ENCODE results near the gene PHF3. TPM values are rescaled to one million over a fixed set of nuclear protein-coding genes. Genes with fewer than 3 reads are reported as not detected.

PHF3 gene
- polyA plus RNA-seq, 1 experiment = 26.6 TPM

- no peak for TF ChIP-seq CTCF (IDR thresholded peaks at IDR 0.05; ENCODE audit: low read depth, low read length)
- DNase-seq (ENCODE audit: low read depth, low spot score) = no peak
- Histone ChIP-seq H3K27me3 (ENCODE audit: control insufficient read depth, insufficient read depth, low read length) (peaks cover 2% of the 10 kb centered on the region), H3K9me3 (ENCODE audit: control insufficient read depth, insufficient read depth, low read length) (no peaks in the 10 kb centered on the region), H3K27ac (ENCODE audit: low read depth, low read length) (no peak overlapping the region), H3K4me3 (ENCODE audit: low read depth, low read length) (no peak overlapping the region)
- CTCF ChIA-PET = interaction anchor here (0.6 to 8.7 kb wide), 2 partner anchors 14 to 38 kb away, joined by 3 to 64 read pairs; no protein-coding TSS in a partner anchor
- POLR2A ChIA-PET = no interaction called here
Observed at GRCh38 chr6:63611560-63611959, 24.0 kb upstream of the PHF3 start.

GRCh38 chr6:63615590-63615989, 20.0 kb upstream of the PHF3 start:
- TF ChIP-seq CTCF (IDR thresholded peaks at IDR 0.05; ENCODE audit: low read depth, low read length) = no peak
- DNase-seq (ENCODE audit: low read depth, low spot score) = no peak
- POLR2A ChIA-PET = no interaction called here
- CTCF ChIA-PET = no interaction called here
- H3K27ac ChIP-seq (ENCODE audit: low read depth, low read length) = no peak overlapping the region
- peaks cover 7% of the 10 kb centered on the region for H3K27me3 ChIP-seq (ENCODE audit: control insufficient read depth, insufficient read depth, low read length)
- H3K4me3 ChIP-seq (ENCODE audit: low read depth, low read length) = no peak overlapping the region
- H3K9me3 ChIP-seq (ENCODE audit: control insufficient read depth, insufficient read depth, low read length) = no peaks in the 10 kb centered on the region

- no peak for TF ChIP-seq CTCF (IDR thresholded peaks at IDR 0.05; ENCODE audit: low read depth, low read length)
Observed at GRCh38 chr6:63624091-63624490, 11.5 kb upstream of the PHF3 start.

GRCh38 chr6:63630466-63630865, 5.1 kb upstream of the PHF3 start:
- TF ChIP-seq CTCF (IDR thresholded peaks at IDR 0.05; ENCODE audit: low read depth, low read length) = no peak
- Histone ChIP-seq H3K4me3 (ENCODE audit: low read depth, low read length) (no peak overlapping the region), H3K27ac (ENCODE audit: low read depth, low read length) (no peak overlapping the region), H3K27me3 (ENCODE audit: control insufficient read depth, insufficient read depth, low read length) (no peaks in the 10 kb centered on the region), H3K9me3 (ENCODE audit: control insufficient read depth, insufficient read depth, low read length) (no peaks in the 10 kb centered on the region)
- ChIA-PET POLR2A (no interaction called here), CTCF (interaction anchor here (1.0 kb wide), 1 partner anchor 32 kb away, joined by 3 read pairs; no protein-coding TSS in a partner anchor)
- no peak for DNase-seq (ENCODE audit: low read depth, low spot score)

More at GRCh38 chr6:63624091-63624490, 11.5 kb upstream of the PHF3 start:
- CTCF ChIA-PET = interaction anchor here (0.8 kb wide), 1 partner anchor 25 kb away, joined by 7 read pairs; no protein-coding TSS in a partner anchor
- H3K27ac ChIP-seq (ENCODE audit: low read depth, low read length) = no peak overlapping the region
- no peak overlapping the region for H3K4me3 ChIP-seq (ENCODE audit: low read depth, low read length)
- POLR2A ChIA-PET = no interaction called here
- H3K27me3 ChIP-seq (ENCODE audit: control insufficient read depth, insufficient read depth, low read length) = peaks cover 3% of the 10 kb centered on the region
- H3K9me3 ChIP-seq (ENCODE audit: control insufficient read depth, insufficient read depth, low read length) = no peaks in the 10 kb centered on the region
- DNase-seq (ENCODE audit: low read depth, low spot score) = no peak

GRCh38 chr6:63634630-63635029, 972 bp upstream of the PHF3 start:
- ChIA-PET CTCF (interaction anchor here (1.9 to 3.9 kb wide), 2 partner anchors 37 to 130 kb away, joined by 11 to 17 read pairs; no protein-coding TSS in a partner anchor), POLR2A (interaction anchor here (2.2 kb wide), 1 partner anchor 61 kb away, joined by 7 read pairs; no protein-coding TSS in a partner anchor)
- Histone ChIP-seq H3K9me3 (ENCODE audit: control insufficient read depth, insufficient read depth, low read length) (no peaks in the 10 kb centered on the region; the same call in 1 of the 2 replicates), H3K27me3 (ENCODE audit: control insufficient read depth, insufficient read depth, low read length) (no peaks in the 10 kb centered on the region), H3K4me3 (ENCODE audit: low read depth, low read length) (no peak overlapping the region), H3K27ac (ENCODE audit: low read depth, low read length) (no peak overlapping the region)
- DNase-seq (ENCODE audit: low read depth, low spot score) = no peak
- no peak for TF ChIP-seq CTCF (IDR thresholded peaks at IDR 0.05; ENCODE audit: low read depth, low read length)
